Measurements from ENCODE around the gene MAL.
"Not testable (repeated sequence)": the region's sequence is repeated elsewhere in the genome, so short reads cannot be mapped to it uniquely, and the experiment has no call there.

The MAL gene

GRCh38 chr2:95031076-95031725, 5.7 kb downstream of the MAL start:
- H3K9me3 Mint-ChIP-seq, result no peaks in the 10 kb centered on the region

GRCh38 chr2:95031726-95032116, 6.2 kb downstream of the MAL start:
- Mint-ChIP-seq H3K4me3 (no peak overlapping the region), H3K36me3 (ENCODE audit: low read depth) (no peaks in the 10 kb centered on the region), H3K4me1 (ENCODE audit: low read depth) (peaks cover 53% of the 10 kb centered on the region), H3K27me3 (no peaks in the 10 kb centered on the region), H3K27ac (no peak overlapping the region), H3K9me3 (peaks cover 4% of the 10 kb centered on the region)

More at GRCh38 chr2:95031076-95031725, 5.7 kb downstream of the MAL start:
- Mint-ChIP-seq H3K4me3 (no peak overlapping the region), H3K27me3 (no peaks in the 10 kb centered on the region), H3K27ac (no peak overlapping the region), H3K36me3 (ENCODE audit: low read depth) (no peaks in the 10 kb centered on the region), H3K4me1 (ENCODE audit: low read depth) (peaks cover 52% of the 10 kb centered on the region)

- Mint-ChIP-seq H3K27me3 (no peaks in the 10 kb centered on the region), H3K9me3 (peaks cover 10% of the 10 kb centered on the region), H3K4me1 (ENCODE audit: low read depth) (peaks cover 52% of the 10 kb centered on the region), H3K36me3 (ENCODE audit: low read depth) (peaks cover 1% of the 10 kb centered on the region), H3K4me3 (no peak overlapping the region), H3K27ac (no peak overlapping the region)
These were observed 6.8 kb downstream of the MAL start for GRCh38 chr2:95032341-95032740.

- Mint-ChIP-seq H3K4me3 (no peak overlapping the region), H3K27me3 (no peaks in the 10 kb centered on the region), H3K4me1 (ENCODE audit: low read depth) (peaks cover 53% of the 10 kb centered on the region), H3K36me3 (ENCODE audit: low read depth) (peaks cover 7% of the 10 kb centered on the region), H3K9me3 (peaks cover 17% of the 10 kb centered on the region), H3K27ac (no peak overlapping the region)
These were observed 7.5 kb downstream of the MAL start for GRCh38 chr2:95032868-95033603.

- H3K27me3 Mint-ChIP-seq, result no peaks in the 10 kb centered on the region
- H3K9me3 Mint-ChIP-seq, result peaks cover 26% of the 10 kb centered on the region
- peaks cover 7% of the 10 kb centered on the region for H3K36me3 Mint-ChIP-seq (ENCODE audit: low read depth)
- H3K27ac Mint-ChIP-seq, result no peak overlapping the region
- H3K4me3 Mint-ChIP-seq, result no peak overlapping the region
- peaks cover 56% of the 10 kb centered on the region for H3K4me1 Mint-ChIP-seq (ENCODE audit: low read depth)
These were observed 8.7 kb downstream of the MAL start for GRCh38 chr2:95034221-95034620.

GRCh38 chr2:95034818-95035217, 9.3 kb downstream of the MAL start:
- Mint-ChIP-seq H3K4me3 (no peak overlapping the region), H3K27ac (peak overlapping the region; percentile 5), H3K36me3 (ENCODE audit: low read depth) (peaks cover 7% of the 10 kb centered on the region), H3K27me3 (no peaks in the 10 kb centered on the region), H3K9me3 (peaks cover 26% of the 10 kb centered on the region), H3K4me1 (ENCODE audit: low read depth) (peaks cover 53% of the 10 kb centered on the region)

- Mint-ChIP-seq H3K36me3 (ENCODE audit: low read depth) (peaks cover 7% of the 10 kb centered on the region), H3K27me3 (no peaks in the 10 kb centered on the region), H3K9me3 (peaks cover 26% of the 10 kb centered on the region), H3K4me3 (no peak overlapping the region), H3K27ac (peak overlapping the region; percentile 91), H3K4me1 (ENCODE audit: low read depth) (peaks cover 55% of the 10 kb centered on the region)
These were observed 11.3 kb downstream of the MAL start for GRCh38 chr2:95036596-95037383.

- peaks cover 61% of the 10 kb centered on the region for H3K4me1 Mint-ChIP-seq (ENCODE audit: low read depth)
- H3K9me3 Mint-ChIP-seq, result peaks cover 26% of the 10 kb centered on the region
- peak overlapping the region; percentile 91 for H3K27ac Mint-ChIP-seq
- H3K27me3 Mint-ChIP-seq, result no peaks in the 10 kb centered on the region
- H3K4me3 Mint-ChIP-seq, result no peak overlapping the region
- peaks cover 7% of the 10 kb centered on the region for H3K36me3 Mint-ChIP-seq (ENCODE audit: low read depth)
These were observed 11.9 kb downstream of the MAL start for GRCh38 chr2:95037384-95037839.

- peaks cover 26% of the 10 kb centered on the region for H3K9me3 Mint-ChIP-seq
- H3K27ac Mint-ChIP-seq, result peak overlapping the region; percentile 91
- H3K4me3 Mint-ChIP-seq; H3K36me3 Mint-ChIP-seq (ENCODE audit: low read depth); H3K27me3 Mint-ChIP-seq: not testable (repeated sequence)
- H3K4me1 Mint-ChIP-seq (ENCODE audit: low read depth), result peaks cover 67% of the 10 kb centered on the region
These were observed 12.5 kb downstream of the MAL start for GRCh38 chr2:95037841-95038585.

- Mint-ChIP-seq H3K4me3 (no peak overlapping the region), H3K27me3 (no peaks in the 10 kb centered on the region), H3K27ac (peak overlapping the region; percentile 91)
These were observed 13.3 kb downstream of the MAL start for GRCh38 chr2:95038635-95039298.

GRCh38 chr2:95039363-95039762, 13.9 kb downstream of the MAL start:
- H3K36me3 Mint-ChIP-seq (ENCODE audit: low read depth), result peaks cover 7% of the 10 kb centered on the region
- peak overlapping the region; percentile 91 for H3K27ac Mint-ChIP-seq
- H3K4me3 Mint-ChIP-seq, result no peak overlapping the region
- peaks cover 26% of the 10 kb centered on the region for H3K9me3 Mint-ChIP-seq
- H3K27me3 Mint-ChIP-seq, result no peaks in the 10 kb centered on the region
- H3K4me1 Mint-ChIP-seq (ENCODE audit: low read depth), result peaks cover 74% of the 10 kb centered on the region

More at GRCh38 chr2:95038635-95039298, 13.3 kb downstream of the MAL start:
- Mint-ChIP-seq H3K36me3 (ENCODE audit: low read depth) (peaks cover 7% of the 10 kb centered on the region), H3K9me3 (peaks cover 26% of the 10 kb centered on the region), H3K4me1 (ENCODE audit: low read depth) (peaks cover 73% of the 10 kb centered on the region)

- Mint-ChIP-seq H3K4me1 (ENCODE audit: low read depth) (peaks cover 74% of the 10 kb centered on the region), H3K27ac (no peak overlapping the region)
These were observed 14.5 kb downstream of the MAL start for GRCh38 chr2:95039978-95040377.

GRCh38 chr2:95040426-95040825, 14.9 kb downstream of the MAL start:
- Mint-ChIP-seq H3K27ac (no peak overlapping the region), H3K4me3 (no peak overlapping the region), H3K36me3 (ENCODE audit: low read depth) (peaks cover 7% of the 10 kb centered on the region)

More at GRCh38 chr2:95039978-95040377, 14.5 kb downstream of the MAL start:
- H3K4me3 Mint-ChIP-seq, result no peak overlapping the region
- peaks cover 26% of the 10 kb centered on the region for H3K9me3 Mint-ChIP-seq
- peaks cover 7% of the 10 kb centered on the region for H3K36me3 Mint-ChIP-seq (ENCODE audit: low read depth)
- H3K27me3 Mint-ChIP-seq, result no peaks in the 10 kb centered on the region

More at GRCh38 chr2:95040426-95040825, 14.9 kb downstream of the MAL start:
- no peaks in the 10 kb centered on the region for H3K27me3 Mint-ChIP-seq
- peaks cover 26% of the 10 kb centered on the region for H3K9me3 Mint-ChIP-seq
- peaks cover 71% of the 10 kb centered on the region for H3K4me1 Mint-ChIP-seq (ENCODE audit: low read depth)

Data from stimulated activated naive CD8-positive, alpha-beta T cell treated with anti-CD3 and anti-CD28 coated beads, Interleukin-15, Interleukin-2, amounts not matched to agents 100 ng/mL and 50 ng/mL, for 24 hours (primary cell).